Activated CD4-positive, CD25-positive, alpha-beta regulatory T cell (primary cell): ENCODE measurements around the gene COPG2.
"Not testable (repeated sequence)": the region's sequence is repeated elsewhere in the genome, so short reads cannot be mapped to it uniquely, and the experiment has no call there.

ENCODE experiments used
- DNase-seq, 4 experiments: peaks; one replicate each; lab custom pipeline; 2025; lab: John Stamatoyannopoulos, UW

The COPG2 gene

DNA sequence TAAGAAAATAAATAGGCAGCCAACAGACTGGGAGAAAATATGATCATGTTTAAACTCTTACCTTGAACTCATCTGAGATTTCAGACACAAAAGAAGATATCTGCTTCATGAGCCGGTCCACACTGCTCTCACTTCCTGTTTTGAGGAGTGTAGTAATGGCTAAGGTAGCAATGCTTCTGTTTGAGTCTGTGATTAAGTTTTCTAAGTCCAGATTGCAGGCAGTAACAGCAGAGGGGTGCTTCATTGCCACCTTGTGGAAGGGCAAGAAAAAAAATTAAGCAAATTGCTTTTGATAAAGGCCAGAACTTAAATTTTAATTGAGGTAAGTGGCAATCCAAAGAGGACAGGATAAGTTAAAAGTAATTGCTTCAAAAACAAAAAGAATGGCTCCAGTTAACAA is 107.6 kb downstream of the COPG2 start:
- DNase-seq: no peak

GRCh38 chr7:130559184-130559583 is 109.4 kb downstream of the COPG2 start:
- DNase-seq: no peak

GRCh38 chr7:130554481-130554880 is 114.1 kb downstream of the COPG2 start:
- DNase-seq: no peak

- no peak for DNase-seq
Measured at GRCh38 chr7:130553398-130554029, 115.0 kb downstream of the COPG2 start.

DNA sequence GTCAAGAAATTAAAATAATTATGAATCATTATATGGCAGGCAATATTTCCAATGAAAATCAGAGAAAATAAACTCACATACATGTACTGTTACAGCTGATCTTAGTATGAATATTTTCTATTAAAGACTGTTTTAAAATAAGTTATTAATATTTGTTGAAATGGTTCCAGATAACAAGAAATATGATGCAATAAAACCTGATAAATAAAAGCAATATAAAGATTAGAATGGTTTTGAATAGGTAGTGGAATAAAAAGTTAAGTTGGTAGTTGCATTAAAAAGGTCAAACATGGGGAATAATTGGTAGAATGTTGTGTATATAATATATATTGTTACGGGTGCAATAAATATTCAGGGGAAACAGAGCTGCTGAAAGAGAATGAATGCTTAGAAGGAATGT is 124.2 kb downstream of the COPG2 start:
- DNase-seq: no peak

DNA sequence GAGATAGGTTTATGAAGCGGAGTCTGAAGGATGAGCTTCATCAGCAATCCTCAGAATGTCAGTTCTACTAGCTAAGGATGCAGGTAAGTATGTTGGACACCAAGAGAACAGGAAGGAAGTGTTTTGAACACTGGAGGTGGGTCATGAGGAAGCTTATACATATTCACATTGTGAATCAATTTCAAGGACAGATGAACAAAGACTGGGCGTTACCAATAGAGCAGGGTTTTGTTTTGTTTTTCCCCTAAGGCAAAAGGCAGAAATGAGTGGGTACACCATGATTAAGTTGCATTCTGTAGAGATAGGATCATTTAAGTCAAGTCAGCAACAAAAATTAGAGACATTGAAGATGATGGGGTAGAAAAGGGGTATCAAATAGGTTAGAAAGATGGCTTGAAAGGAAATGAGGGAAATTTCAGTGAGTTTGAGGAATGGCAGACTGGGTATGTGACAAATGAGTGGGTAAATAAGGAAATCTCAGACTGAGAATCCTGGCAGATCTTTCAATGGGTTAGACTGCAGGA is 125.0 kb downstream of the COPG2 start:
- DNase-seq: no peak

DNA sequence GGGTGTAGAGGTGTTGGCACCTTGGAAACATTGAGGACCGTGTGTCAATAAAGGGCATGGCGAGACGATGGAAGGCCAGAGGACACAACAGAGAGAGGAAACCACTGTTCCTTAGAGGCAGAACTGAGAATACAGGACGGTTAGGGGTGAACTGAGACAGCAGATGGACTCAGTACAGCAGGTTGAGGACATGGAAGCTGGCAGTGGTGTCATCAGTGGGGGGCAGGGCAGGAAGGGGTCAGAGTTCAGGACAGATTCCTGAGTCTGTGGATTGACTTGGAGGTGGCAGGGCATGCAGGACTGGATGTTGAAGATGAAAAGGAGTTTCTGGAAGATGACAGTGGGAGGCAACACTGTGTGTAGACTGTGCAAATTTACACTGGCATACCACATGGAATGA is 126.3 kb downstream of the COPG2 start:
- DNase-seq: not testable (repeated sequence)

GRCh38 chr7:130541287-130541686 is 127.3 kb downstream of the COPG2 start:
- not testable (repeated sequence) for DNase-seq

DNA sequence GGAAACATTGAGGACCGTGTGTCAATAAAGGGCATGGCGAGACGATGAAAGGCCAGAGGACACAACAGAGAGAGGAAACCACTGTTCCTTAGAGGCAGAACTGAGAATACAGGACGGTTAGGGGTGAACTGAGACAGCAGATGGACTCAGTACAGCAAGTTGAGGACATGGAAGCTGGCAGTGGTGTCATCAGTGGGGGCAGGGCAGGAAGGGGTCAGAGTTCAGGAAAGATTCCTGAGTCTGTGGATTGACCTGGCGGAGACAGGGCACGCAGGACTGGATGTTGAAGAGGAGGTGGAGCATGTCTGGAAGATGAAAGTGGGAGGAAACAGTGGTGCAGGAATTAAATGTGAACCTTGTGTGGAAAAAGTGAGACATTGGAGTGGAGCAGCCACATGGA is 130.7 kb downstream of the COPG2 start:
- DNase-seq: not testable (repeated sequence)

DNA sequence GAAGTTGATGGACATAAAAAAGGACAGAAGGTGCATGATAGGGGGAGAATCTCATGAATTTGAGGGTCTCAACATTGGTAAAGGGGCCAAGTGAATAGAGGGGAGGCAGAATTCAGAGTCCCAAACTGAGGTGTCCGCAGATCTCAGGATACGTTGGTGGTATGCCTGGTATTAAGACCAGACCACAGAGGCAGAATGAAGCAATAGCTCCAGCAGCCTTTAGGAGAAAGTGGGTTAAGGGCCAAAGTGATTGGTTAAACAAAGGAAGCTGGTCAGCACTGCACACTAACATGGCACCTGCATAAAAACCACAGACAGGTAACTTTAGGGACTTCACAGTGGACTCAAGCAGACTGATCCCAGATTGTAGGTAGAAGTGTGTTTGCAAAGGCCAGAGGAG is 139.1 kb downstream of the COPG2 start:
- no peak for DNase-seq

- DNase-seq: not testable (repeated sequence)
Measured at GRCh38 chr7:130527752-130528355, 140.7 kb downstream of the COPG2 start.

- no peak for DNase-seq
Measured at GRCh38 chr7:130524628-130525027, 143.9 kb downstream of the COPG2 start.

- not testable (repeated sequence) for DNase-seq
Measured at GRCh38 chr7:130523519-130524125, 144.9 kb downstream of the COPG2 start.

GRCh38 chr7:130521258-130521951 is 147.1 kb downstream of the COPG2 start:
- DNase-seq: no peak

GRCh38 chr7:130515315-130516040 is 153.1 kb downstream of the COPG2 start:
- DNase-seq: no peak

DNA sequence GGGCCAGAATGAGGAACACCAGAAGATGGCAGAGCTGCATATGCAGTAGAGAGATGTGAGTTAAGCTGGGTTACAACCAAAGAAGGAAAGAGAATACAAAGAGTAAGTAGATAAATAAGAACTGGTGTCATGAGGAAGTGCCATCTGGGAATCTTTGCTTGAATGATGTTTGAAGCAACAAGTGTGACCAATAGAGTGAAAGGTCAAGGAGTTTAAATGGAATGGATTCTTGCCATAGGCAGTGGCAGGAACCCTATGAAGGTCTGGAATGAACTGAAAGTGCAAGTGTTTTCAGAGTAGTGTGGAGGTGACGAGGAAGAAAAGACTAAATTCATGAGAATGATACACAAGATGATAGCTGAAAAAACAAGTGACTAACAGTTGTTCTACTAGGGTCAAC is 155.1 kb downstream of the COPG2 start:
- DNase-seq: no peak

- not testable (repeated sequence) for DNase-seq
Measured at GRCh38 chr7:130512038-130512437, 156.5 kb downstream of the COPG2 start.

DNA sequence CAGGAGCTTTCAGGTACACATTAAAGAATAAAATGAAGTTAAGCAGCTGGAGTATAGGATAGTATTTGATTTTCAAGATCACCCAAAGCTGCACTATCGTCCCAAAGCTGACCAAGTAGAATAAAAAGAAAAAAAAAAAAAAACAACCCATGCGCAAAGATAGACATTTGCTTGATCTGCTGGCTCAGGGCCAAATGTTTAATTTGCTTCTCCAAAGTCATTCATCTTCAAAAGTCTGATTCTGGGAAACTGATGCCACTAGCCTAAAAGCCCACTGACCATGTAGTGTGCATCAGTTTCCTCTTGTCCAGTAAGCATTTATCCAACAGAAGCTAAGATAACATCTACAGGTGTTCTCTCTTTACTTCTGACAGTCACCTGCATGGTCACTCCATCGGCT is 162.2 kb downstream of the COPG2 start:
- no peak for DNase-seq

DNA sequence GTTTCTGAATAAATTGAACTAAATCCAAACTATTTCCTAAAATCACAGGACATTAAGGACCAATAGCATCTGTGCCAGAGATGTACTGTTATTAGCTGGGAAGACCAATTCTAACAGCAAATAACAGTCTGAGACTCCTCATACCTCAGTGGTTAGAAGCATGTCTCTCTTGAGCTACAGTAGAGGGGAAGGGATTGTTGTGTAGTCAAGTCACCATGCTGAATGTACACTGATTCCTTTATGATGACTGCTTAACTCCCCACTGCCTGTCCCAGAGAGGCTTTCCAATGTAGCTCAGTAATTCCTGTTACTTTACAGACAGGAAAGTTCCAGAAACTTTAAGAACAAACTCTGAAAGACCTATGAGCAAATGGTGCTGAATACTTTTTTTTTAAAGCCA is 162.8 kb downstream of the COPG2 start:
- no peak for DNase-seq

GRCh38 chr7:130500910-130501309 is 167.6 kb downstream of the COPG2 start:
- DNase-seq: no peak

DNA sequence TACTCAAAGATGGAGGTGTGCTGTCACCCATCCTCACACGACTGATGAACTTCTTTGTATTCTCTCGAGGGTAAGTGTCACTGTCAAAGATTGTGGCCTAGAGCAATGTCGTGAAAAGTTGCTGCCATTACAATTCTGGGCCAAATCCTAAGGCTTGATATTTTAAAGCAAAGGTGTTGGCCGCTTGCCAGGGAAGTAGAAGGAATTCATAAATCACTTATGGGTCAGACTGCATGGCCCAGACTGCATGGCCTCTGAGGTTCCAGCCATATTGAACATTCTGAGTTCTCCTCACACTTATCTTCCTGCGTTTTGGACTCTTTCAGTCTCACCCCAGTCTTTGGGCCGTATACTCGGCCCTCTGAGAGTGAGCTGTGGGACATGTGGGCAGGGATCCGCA is 168.1 kb downstream of the COPG2 start:
- DNase-seq: no peak

GRCh38 chr7:130494431-130494858 is 174.1 kb downstream of the COPG2 start:
- no peak for DNase-seq
